Calu3 (cell line): ENCODE data around the gene DNAJB2. TPM values are rescaled to one million over a fixed set of nuclear protein-coding genes. Genes with fewer than 3 reads are reported as not detected.

Experiments
- BruUV-seq: library from RNA; stranded (reverse); fragments of 400-500 nt; replicated peaks from 2 replicates; lab custom pipeline; 2021; lab: Mats Ljungman, UMichigan
- CTCF ChIA-PET: fragments of 300-600 bp; sonication (Branson Sonifier 250); formaldehyde crosslinking; loops from one replicate; lab custom pipeline; 2022; ENCODE audit warnings: antibody characterized with exemption; lab: Charles Lee
- DNase-seq: peaks from one replicate; pipeline ENCODE4 v3.0.0; 2022
- H3K27ac Mint-ChIP-seq: one replicate; pipeline ENCODE4 v1.8.0; 2022; ENCODE audit warnings: mixed read lengths; ENCODE audit not compliant: unreplicated experiment
- H3K27me3 Mint-ChIP-seq: one replicate; pipeline ENCODE4 v1.8.0; 2022; ENCODE audit warnings: mixed read lengths; ENCODE audit not compliant: unreplicated experiment
- H3K36me3 Mint-ChIP-seq: one replicate; pipeline ENCODE4 v1.8.0; 2022; ENCODE audit warnings: mild to moderate bottlenecking, moderate library complexity, mixed read lengths; ENCODE audit not compliant: insufficient read depth, unreplicated experiment
- H3K4me1 Mint-ChIP-seq: one replicate; pipeline ENCODE4 v1.8.0; 2022; ENCODE audit warnings: mild to moderate bottlenecking, low read depth, mixed read lengths; ENCODE audit not compliant: unreplicated experiment
- H3K4me3 Mint-ChIP-seq: one replicate; pipeline ENCODE4 v1.8.0; 2022; ENCODE audit warnings: mild to moderate bottlenecking, low read depth, moderate library complexity, mixed read lengths; ENCODE audit not compliant: unreplicated experiment
- H3K9me3 Mint-ChIP-seq: one replicate; pipeline ENCODE4 v1.8.0; 2022; ENCODE audit warnings: low read depth, mixed read lengths; ENCODE audit not compliant: unreplicated experiment
- intact Hi-C: fragments of 100-400 bp; cut with micrococcal nuclease; formaldehyde crosslinking; loops from one replicate; pipeline ENCODE4 v1.10.0; 2022; ENCODE audit not compliant: unreplicated experiment
- microRNA-seq: library from miRNA; unstranded; fragments of <30 nt; microRNA quantifications from one replicate; pipeline ENCODE4 v1.2.0, GENCODE V29; 2022
- total RNA-seq: library from RNA; stranded (reverse); gene quantifications from 2 replicates; pipeline ENCODE4 v1.2.3, GENCODE V29; 2022
- TF ChIP-seq, protein P1 (sequence below): fragments of 200-600 bp; IDR thresholded peaks from one replicate; pipeline ENCODE4 v1.8.0; 2022; ENCODE audit warnings: antibody characterized with exemption; ENCODE audit not compliant: unreplicated experiment

DNAJB2 gene
- total RNA-seq, 1 experiment from 2014 or later: 68.2 TPM

DNA sequence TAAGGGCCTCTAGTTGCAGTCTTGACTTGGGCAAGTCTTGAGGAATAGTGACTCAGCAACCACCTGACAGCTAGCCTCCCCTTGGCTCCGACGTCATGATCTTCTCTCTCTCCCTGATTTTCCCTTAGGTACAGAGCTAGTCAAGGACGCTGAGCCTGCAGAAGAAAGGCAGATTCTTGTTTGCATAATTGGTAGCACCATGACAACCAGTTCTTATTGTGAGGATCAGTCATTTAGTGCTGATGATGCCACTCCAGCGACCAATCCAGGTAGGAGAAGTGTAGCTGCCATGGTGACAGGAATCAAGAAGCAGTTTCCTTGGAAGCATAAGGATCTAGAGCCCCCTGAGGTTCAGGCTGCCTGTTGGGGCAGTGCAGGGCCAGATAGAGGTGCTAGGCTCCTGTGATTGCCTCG, 56.2 kb downstream of the DNAJB2 start:
- intact Hi-C loops: no loop called here
- Mint-ChIP-seq H3K27me3 (peaks cover 97% of the 10 kb centered on the region), H3K36me3 (no peaks in the 10 kb centered on the region), H3K4me3 (no peak overlapping the region), H3K27ac (no peak overlapping the region), H3K9me3 (no peaks in the 10 kb centered on the region), H3K4me1 (no peaks in the 10 kb centered on the region)
- no TSS peak for BruUV-seq
- TF ChIP-seq, protein P1, sequence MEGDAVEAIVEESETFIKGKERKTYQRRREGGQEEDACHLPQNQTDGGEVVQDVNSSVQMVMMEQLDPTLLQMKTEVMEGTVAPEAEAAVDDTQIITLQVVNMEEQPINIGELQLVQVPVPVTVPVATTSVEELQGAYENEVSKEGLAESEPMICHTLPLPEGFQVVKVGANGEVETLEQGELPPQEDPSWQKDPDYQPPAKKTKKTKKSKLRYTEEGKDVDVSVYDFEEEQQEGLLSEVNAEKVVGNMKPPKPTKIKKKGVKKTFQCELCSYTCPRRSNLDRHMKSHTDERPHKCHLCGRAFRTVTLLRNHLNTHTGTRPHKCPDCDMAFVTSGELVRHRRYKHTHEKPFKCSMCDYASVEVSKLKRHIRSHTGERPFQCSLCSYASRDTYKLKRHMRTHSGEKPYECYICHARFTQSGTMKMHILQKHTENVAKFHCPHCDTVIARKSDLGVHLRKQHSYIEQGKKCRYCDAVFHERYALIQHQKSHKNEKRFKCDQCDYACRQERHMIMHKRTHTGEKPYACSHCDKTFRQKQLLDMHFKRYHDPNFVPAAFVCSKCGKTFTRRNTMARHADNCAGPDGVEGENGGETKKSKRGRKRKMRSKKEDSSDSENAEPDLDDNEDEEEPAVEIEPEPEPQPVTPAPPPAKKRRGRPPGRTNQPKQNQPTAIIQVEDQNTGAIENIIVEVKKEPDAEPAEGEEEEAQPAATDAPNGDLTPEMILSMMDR: no peak
- no peak for DNase-seq
- CTCF ChIA-PET: interaction anchor here (0.5 to 0.8 kb wide), 2 partner anchors 10 to 16 kb away, joined by 3 read pairs; no protein-coding TSS in a partner anchor

Small RNA genes lying within 50 kb of the gene (microRNA-seq; reads per million reads assigned to microRNA genes)
- gene MIR153-1: not detected

Other genes with a start within 250 kb of the DNAJB2 start
- gene CFAP65, start 237.8 kb upstream of the DNAJB2 start, total RNA-seq: 0.68 and 1.3 TPM in 2 replicates
- gene IHH, start 218.4 kb upstream of the DNAJB2 start, total RNA-seq: 9.0 and 15.8 TPM in 2 replicates
- 12.1 and 12.4 TPM in 2 replicates for gene NHEJ1, start 118.6 kb upstream of the DNAJB2 start, total RNA-seq
- gene SLC23A3, start 109.3 kb upstream of the DNAJB2 start, total RNA-seq: 4.4 and 6.0 TPM in 2 replicates
- 40.6 and 42.9 TPM in 2 replicates for gene CNPPD1, start 102.4 kb upstream of the DNAJB2 start, total RNA-seq
- 67.9 and 69.7 TPM in 2 replicates for gene RETREG2, start 101.1 kb upstream of the DNAJB2 start, total RNA-seq
- gene ZFAND2B, start 72.6 kb upstream of the DNAJB2 start, total RNA-seq: 25.7 and 30.0 TPM in 2 replicates
- gene ABCB6, start 60.4 kb upstream of the DNAJB2 start, total RNA-seq: 11.7 and 12.1 TPM in 2 replicates
- gene ATG9A, start 49.7 kb upstream of the DNAJB2 start, total RNA-seq: 36.6 and 42.4 TPM in 2 replicates
- 44.1 and 56.6 TPM in 2 replicates for gene ANKZF1, start 49.6 kb upstream of the DNAJB2 start, total RNA-seq
- gene GLB1L, start 33.9 kb upstream of the DNAJB2 start, total RNA-seq: 7.6 and 12.1 TPM in 2 replicates
- 26.7 and 27.0 TPM in 2 replicates for gene STK16, start 33.9 kb upstream of the DNAJB2 start, total RNA-seq
- gene TUBA4B, start 26.1 kb upstream of the DNAJB2 start, total RNA-seq: not detected in 2 replicates
- gene TUBA4A, start 25.4 kb upstream of the DNAJB2 start, total RNA-seq: 68.8 and 97.9 TPM in 2 replicates
- gene PTPRN, start 30.0 kb downstream of the DNAJB2 start, total RNA-seq: not detected in 2 replicates
- gene RESP18, start 53.4 kb downstream of the DNAJB2 start, total RNA-seq: not detected in 2 replicates
- 70.3 and 75.1 TPM in 2 replicates for gene DNPEP, start 108.5 kb downstream of the DNAJB2 start, total RNA-seq
- not detected in 2 replicates for gene DES, start 139.0 kb downstream of the DNAJB2 start, total RNA-seq
- gene SPEG, start 155.5 kb downstream of the DNAJB2 start, total RNA-seq: 13.4 and 16.7 TPM in 2 replicates
- gene GMPPA, start 219.5 kb downstream of the DNAJB2 start, total RNA-seq: 53.0 and 59.4 TPM in 2 replicates
- gene ASIC4, start 235.1 kb downstream of the DNAJB2 start, total RNA-seq: 0.17 TPM in 1 of 2 replicates, not detected in the other